ENCODE measurements around the gene DRC7. TPM values are rescaled to one million over a fixed set of nuclear protein-coding genes. Genes with fewer than 3 reads are reported as not detected.
A peak's percentile ranks its signal among the peaks of the same experiment; 100 is the strongest.

Gene DRC7
- total and polyA plus RNA-seq, 8 donors: not detected

- Histone ChIP-seq H3K9me3 (no peaks in the 10 kb centered on the region), H3K4me1 (peaks cover 13 to 46% (median 26%) of the 10 kb centered on the region in 4 donors), H3K27me3 (peaks cover 0 to 35% (median 0%) of the 10 kb centered on the region in 3 donors), H3K4me3 (no peak overlapping the region), H3K36me3 (peaks cover 16 to 46% (median 31%) of the 10 kb centered on the region in 4 donors), H3K27ac (peak overlapping the region; percentile 53 to 77 (median 71))
- DNase-seq: peak; percentile 88 to 90
- TF ChIP-seq POLR2AphosphoS5 (IDR thresholded peaks at IDR 0.05) (peak in 1 of 3 donors; percentile 59), CTCF (IDR thresholded peaks at IDR 0.05) (peak; percentile 94 to 100 (median 100)), POLR2A (IDR thresholded peaks at IDR 0.05) (no peak)
- intact Hi-C loops (cut with DNase I; ENCODE audit: low total_unique reads): loop anchor here (5.0 kb wide), 1 partner anchor 57 kb away; no protein-coding TSS in a partner anchor
- WGBS, 5 donors: 39 to 49% (median 41%) methylated on average over 12 to 18 of the region's 18 CpGs
Observed at GRCh38 chr16:57648581-57649442, 45.8 kb upstream of the DRC7 start.

- peaks cover 0 to 35% (median 0%) of the 10 kb centered on the region in 3 donors for H3K27me3 ChIP-seq
- TF ChIP-seq EP300 (IDR thresholded peaks at IDR 0.05): no peak
- no peak for TF ChIP-seq POLR2AphosphoS5 (IDR thresholded peaks at IDR 0.05)
- no peak for TF ChIP-seq POLR2A (IDR thresholded peaks at IDR 0.05)
- TF ChIP-seq CTCF (IDR thresholded peaks at IDR 0.05): no peak
- peaks cover 13 to 46% (median 26%) of the 10 kb centered on the region in 4 donors for H3K4me1 ChIP-seq
- no peak overlapping the region for H3K4me3 ChIP-seq
- peaks cover 16 to 44% (median 29%) of the 10 kb centered on the region in 4 donors for H3K36me3 ChIP-seq
- no peak overlapping the region for H3K27ac ChIP-seq
- 52 to 74% (median 63%) methylated on average over 5 to 6 of the region's 6 CpGs for WGBS, 5 donors
- H3K9me3 ChIP-seq: no peaks in the 10 kb centered on the region
- no peak for DNase-seq
- intact Hi-C loops (cut with DNase I; ENCODE audit: low total_unique reads): loop anchor here (5.0 kb wide), 1 partner anchor 57 kb away; no protein-coding TSS in a partner anchor
Observed at GRCh38 chr16:57649443-57649751, 45.2 kb upstream of the DRC7 start.

- intact Hi-C loops (cut with DNase I; ENCODE audit: low total_unique reads): loop anchor here (5.0 kb wide), 1 partner anchor 58 kb away; no protein-coding TSS in a partner anchor
- H3K4me3 ChIP-seq: no peak overlapping the region
- H3K27me3 ChIP-seq: peaks cover 0 to 35% (median 0%) of the 10 kb centered on the region in 3 donors
- H3K27ac ChIP-seq: no peak overlapping the region
- peaks cover 18 to 46% (median 29%) of the 10 kb centered on the region in 4 donors for H3K36me3 ChIP-seq
- TF ChIP-seq POLR2AphosphoS5 (IDR thresholded peaks at IDR 0.05) (no peak), EP300 (IDR thresholded peaks at IDR 0.05) (no peak), POLR2A (IDR thresholded peaks at IDR 0.05) (no peak), CTCF (IDR thresholded peaks at IDR 0.05) (no peak)
- DNase-seq: no peak
- WGBS, 5 donors: 87 to 92% (median 90%) methylated on average over 7 of the region's 7 CpGs
- peaks cover 13 to 46% (median 26%) of the 10 kb centered on the region in 4 donors for H3K4me1 ChIP-seq
- no peaks in the 10 kb centered on the region for H3K9me3 ChIP-seq
Observed at GRCh38 chr16:57649846-57650245, 44.8 kb upstream of the DRC7 start.

- Histone ChIP-seq H3K4me1 (peaks cover 9 to 28% (median 19%) of the 10 kb centered on the region in 4 donors), H3K36me3 (peaks cover 27 to 64% (median 46%) of the 10 kb centered on the region in 4 donors), H3K4me3 (no peak overlapping the region), H3K27me3 (peaks cover 0 to 28% (median 0%) of the 10 kb centered on the region in 3 donors), H3K9me3 (no peaks in the 10 kb centered on the region), H3K27ac (no peak overlapping the region)
- intact Hi-C loops (cut with DNase I; ENCODE audit: low total_unique reads): no loop called here
- 79 to 89% (median 86%) methylated on average over 9 to 10 of the region's 10 CpGs for WGBS, 5 donors
- DNase-seq: no peak
- TF ChIP-seq CTCF (IDR thresholded peaks at IDR 0.05) (no peak), POLR2AphosphoS5 (IDR thresholded peaks at IDR 0.05) (no peak), EP300 (IDR thresholded peaks at IDR 0.05) (no peak), POLR2A (IDR thresholded peaks at IDR 0.05) (no peak)
Observed at GRCh38 chr16:57651344-57652333, 43.0 kb upstream of the DRC7 start.
